ENCODE results near the gene NAA50. TPM values are rescaled to one million over a fixed set of nuclear protein-coding genes. Genes with fewer than 3 reads are reported as not detected.

NAA50 gene
- total and polyA plus RNA-seq, 8 donors = 15.1 to 159 (median 37.4) TPM

DNA sequence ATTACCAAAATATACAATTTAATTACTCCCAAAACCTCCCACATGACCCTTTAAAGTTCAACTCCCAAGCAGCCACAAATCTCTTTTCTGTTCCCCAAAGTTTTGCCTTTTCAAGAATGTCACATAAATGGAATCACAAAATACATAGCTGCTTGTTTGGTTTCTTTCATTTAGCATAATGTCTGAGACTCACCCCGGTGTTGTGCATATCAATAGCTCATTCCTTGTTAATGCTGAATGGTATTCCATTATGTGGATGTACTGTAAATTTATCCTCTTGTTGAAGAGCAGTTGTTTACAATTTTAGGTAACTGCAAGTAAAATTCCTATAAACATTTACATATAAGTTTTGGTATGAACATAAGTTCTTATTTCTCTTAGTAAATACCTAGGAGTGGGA, 15.5 kb downstream of the NAA50 start:
- Histone ChIP-seq H3K9me3 (no peaks in the 10 kb centered on the region), H3K4me1 (peaks cover 0 to 46% (median 19%) of the 10 kb centered on the region in 4 donors), H3K36me3 (peaks cover 0 to 9% (median 2%) of the 10 kb centered on the region in 4 donors), H3K4me3 (no peak overlapping the region), H3K27me3 (no peaks in the 10 kb centered on the region), H3K27ac (no peak overlapping the region)
- DNase-seq = no peak
- no peak for TF ChIP-seq POLR2AphosphoS5 (IDR thresholded peaks at IDR 0.05)
- TF ChIP-seq, protein P1, sequence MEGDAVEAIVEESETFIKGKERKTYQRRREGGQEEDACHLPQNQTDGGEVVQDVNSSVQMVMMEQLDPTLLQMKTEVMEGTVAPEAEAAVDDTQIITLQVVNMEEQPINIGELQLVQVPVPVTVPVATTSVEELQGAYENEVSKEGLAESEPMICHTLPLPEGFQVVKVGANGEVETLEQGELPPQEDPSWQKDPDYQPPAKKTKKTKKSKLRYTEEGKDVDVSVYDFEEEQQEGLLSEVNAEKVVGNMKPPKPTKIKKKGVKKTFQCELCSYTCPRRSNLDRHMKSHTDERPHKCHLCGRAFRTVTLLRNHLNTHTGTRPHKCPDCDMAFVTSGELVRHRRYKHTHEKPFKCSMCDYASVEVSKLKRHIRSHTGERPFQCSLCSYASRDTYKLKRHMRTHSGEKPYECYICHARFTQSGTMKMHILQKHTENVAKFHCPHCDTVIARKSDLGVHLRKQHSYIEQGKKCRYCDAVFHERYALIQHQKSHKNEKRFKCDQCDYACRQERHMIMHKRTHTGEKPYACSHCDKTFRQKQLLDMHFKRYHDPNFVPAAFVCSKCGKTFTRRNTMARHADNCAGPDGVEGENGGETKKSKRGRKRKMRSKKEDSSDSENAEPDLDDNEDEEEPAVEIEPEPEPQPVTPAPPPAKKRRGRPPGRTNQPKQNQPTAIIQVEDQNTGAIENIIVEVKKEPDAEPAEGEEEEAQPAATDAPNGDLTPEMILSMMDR (IDR thresholded peaks at IDR 0.05) = no peak
- 73 to 82% (median 78%) methylated on average over 1 of the region's 1 CpG for WGBS, 5 donors
- intact Hi-C loops (cut with DNase I; ENCODE audit: low total_unique reads) = no loop called here

GRCh38 chr3:113728661-113729060, 17.4 kb downstream of the NAA50 start:
- no peak for DNase-seq
- Histone ChIP-seq H3K9me3 (no peaks in the 10 kb centered on the region), H3K36me3 (peaks cover 0 to 13% (median 2%) of the 10 kb centered on the region in 4 donors), H3K4me3 (no peak overlapping the region), H3K27ac (no peak overlapping the region), H3K27me3 (no peaks in the 10 kb centered on the region), H3K4me1 (peaks cover 0 to 36% (median 15%) of the 10 kb centered on the region in 4 donors)
- 92 to 100% (median 99%) methylated on average over 2 of the region's 2 CpGs for WGBS, 5 donors
- intact Hi-C loops (cut with DNase I; ENCODE audit: low total_unique reads) = no loop called here
- TF ChIP-seq POLR2A (IDR thresholded peaks at IDR 0.05) = no peak
- TF ChIP-seq, protein P1 (IDR thresholded peaks at IDR 0.05) = no peak
- TF ChIP-seq POLR2AphosphoS5 (IDR thresholded peaks at IDR 0.05) = no peak
- TF ChIP-seq EP300 (IDR thresholded peaks at IDR 0.05) = no peak

DNA sequence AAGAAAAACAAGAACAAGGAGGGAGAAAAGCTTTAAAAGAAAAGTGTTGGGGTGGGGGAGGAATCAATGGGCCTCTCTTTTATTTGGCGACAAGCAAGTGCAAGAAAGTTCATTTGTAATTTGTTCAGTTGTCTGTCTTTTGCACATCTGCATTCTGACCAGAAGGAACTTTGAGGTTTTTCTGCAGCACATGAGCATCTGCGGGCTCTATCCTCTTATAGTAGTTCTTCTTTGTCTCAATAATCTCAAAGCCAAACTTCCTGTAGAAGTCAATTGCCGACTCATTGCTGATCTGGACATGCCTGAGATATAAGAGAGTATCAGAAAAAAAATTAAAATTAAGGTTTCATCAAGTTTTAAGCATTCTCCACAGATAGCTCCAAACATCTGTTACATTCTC, 24.4 kb downstream of the NAA50 start:
- peaks cover 0 to 24% (median 5%) of the 10 kb centered on the region in 4 donors for H3K4me1 ChIP-seq
- intact Hi-C loops (cut with DNase I; ENCODE audit: low total_unique reads) = no loop called here
- no peak overlapping the region for H3K27ac ChIP-seq
- H3K36me3 ChIP-seq = peaks cover 21 to 53% (median 45%) of the 10 kb centered on the region in 4 donors
- no peaks in the 10 kb centered on the region for H3K27me3 ChIP-seq
- DNase-seq = no peak
- H3K4me3 ChIP-seq = no peak overlapping the region
- no peaks in the 10 kb centered on the region for H3K9me3 ChIP-seq
- WGBS, 5 donors = 72 to 79% (median 77%) methylated on average over 3 of the region's 3 CpGs
- TF ChIP-seq, protein P1 (IDR thresholded peaks at IDR 0.05) = no peak
- TF ChIP-seq POLR2A (IDR thresholded peaks at IDR 0.05) (no peak), POLR2AphosphoS5 (IDR thresholded peaks at IDR 0.05) (no peak), EP300 (IDR thresholded peaks at IDR 0.05) (no peak)

- H3K36me3 ChIP-seq = peaks cover 21 to 58% (median 49%) of the 10 kb centered on the region in 4 donors
- no peak overlapping the region for H3K27ac ChIP-seq
- H3K4me1 ChIP-seq = peaks cover 0 to 18% (median 0%) of the 10 kb centered on the region in 4 donors
- TF ChIP-seq EP300 (IDR thresholded peaks at IDR 0.05) = no peak
- TF ChIP-seq, protein P1 (IDR thresholded peaks at IDR 0.05) = no peak
- TF ChIP-seq POLR2A (IDR thresholded peaks at IDR 0.05) = no peak
- TF ChIP-seq POLR2AphosphoS5 (IDR thresholded peaks at IDR 0.05) = no peak
- no peak overlapping the region for H3K4me3 ChIP-seq
- DNase-seq = no peak
- intact Hi-C loops (cut with DNase I; ENCODE audit: low total_unique reads) = no loop called here
- 75 to 94% (median 88%) methylated on average over 2 of the region's 2 CpGs for WGBS, 5 donors
- H3K9me3 ChIP-seq = no peaks in the 10 kb centered on the region
- H3K27me3 ChIP-seq = no peaks in the 10 kb centered on the region
Observed at GRCh38 chr3:113719758-113720157, 26.3 kb downstream of the NAA50 start.

All from stomach (tissue), 9 donors.